Mesendoderm (in vitro differentiated cells): ENCODE data around the gene SPTBN1.

Experiments used
- DNase-seq: peaks from one replicate; pipeline ENCODE4 v3.0.0; 2013
- H2AK5ac ChIP-seq: 2 replicates; pipeline ENCODE4 v1.6.1; 2013; ENCODE audit warnings: low read length, inconsistent platforms
- H2BK120ac ChIP-seq: 2 replicates; pipeline ENCODE4 v1.6.1; 2013; ENCODE audit warnings: low read depth, mild to moderate bottlenecking, low read length, moderate library complexity, mixed read lengths
- H2BK15ac ChIP-seq: replicated peaks from 2 replicates; pipeline ENCODE4 v1.6.1; 2013; ENCODE audit warnings: low read depth, mild to moderate bottlenecking, moderate library complexity
- H2BK5ac ChIP-seq: 2 replicates; pipeline ENCODE4 v1.6.1; 2013; ENCODE audit warnings: low read length, inconsistent platforms
- H3K18ac ChIP-seq: 2 replicates; pipeline ENCODE4 v1.6.1; 2013; ENCODE audit warnings: mild to moderate bottlenecking, low read length, mixed read lengths
- H3K23ac ChIP-seq: one replicate; pipeline ENCODE4 v1.6.1; 2013; ENCODE audit warnings: low read length
- H3K27ac ChIP-seq: 2 replicates; pipeline ENCODE4 v1.5.1; 2013; ENCODE audit warnings: low read depth, mild to moderate bottlenecking, inconsistent platforms, low read length, moderate library complexity
- H3K27me3 ChIP-seq: 2 replicates; pipeline ENCODE4 v1.6.1; 2013; ENCODE audit warnings: low read length, control low read depth, mild to moderate bottlenecking, inconsistent platforms; ENCODE audit not compliant: insufficient read depth, poor library complexity
- H3K36me3 ChIP-seq: 2 replicates; pipeline ENCODE4 v1.6.1; 2013; ENCODE audit warnings: low read length, inconsistent platforms; ENCODE audit not compliant: control insufficient read depth, insufficient read depth
- H3K4ac ChIP-seq: one replicate; pipeline ENCODE4 v1.6.1; 2013; ENCODE audit warnings: low read depth, mild to moderate bottlenecking, low read length, moderate library complexity
- H3K4me1 ChIP-seq: 2 replicates; pipeline ENCODE4 v1.6.1; 2013; ENCODE audit warnings: low read depth, low read length, inconsistent platforms; ENCODE audit not compliant: control insufficient read depth
- H3K4me2 ChIP-seq: 2 replicates; pipeline ENCODE4 v1.6.1; 2013; ENCODE audit warnings: low read length
- H3K4me3 ChIP-seq: 2 replicates; pipeline ENCODE4 v1.5.1; 2013; ENCODE audit warnings: mild to moderate bottlenecking, low read length
- H3K56ac ChIP-seq: one replicate; pipeline ENCODE4 v1.6.1; 2013; ENCODE audit warnings: low read length
- H3K79me1 ChIP-seq: 2 replicates; pipeline ENCODE4 v1.6.1; 2013; ENCODE audit warnings: low read length, inconsistent platforms
- H3K79me2 ChIP-seq: 2 replicates; pipeline ENCODE4 v1.6.1; 2013; ENCODE audit warnings: mild to moderate bottlenecking, low read length; ENCODE audit not compliant: control insufficient read depth, insufficient read depth
- H3K9ac ChIP-seq: 2 replicates; pipeline ENCODE4 v1.6.1; 2013; ENCODE audit warnings: low read length, inconsistent platforms
- H4K5ac ChIP-seq: one replicate; pipeline ENCODE4 v1.6.1; 2013; ENCODE audit warnings: low read length
- H4K8ac ChIP-seq: one replicate; pipeline ENCODE4 v1.6.1; 2013; ENCODE audit warnings: low read depth, mild to moderate bottlenecking, control low read depth, low read length, moderate library complexity
- WGBS: extraction: QIAGEN DNeasy Blood & Tissue Kit; methylation state at CpG from one replicate; pipeline ENCODE4 v1.1.7; 2013; ENCODE audit warnings: low lambda C conversion rate, missing lambda C conversion rate; ENCODE audit not compliant: insufficient coverage; ENCODE audit errors: extremely low coverage; 5-methylcytosine and 5-hydroxymethylcytosine counted together

The SPTBN1 gene

DNA sequence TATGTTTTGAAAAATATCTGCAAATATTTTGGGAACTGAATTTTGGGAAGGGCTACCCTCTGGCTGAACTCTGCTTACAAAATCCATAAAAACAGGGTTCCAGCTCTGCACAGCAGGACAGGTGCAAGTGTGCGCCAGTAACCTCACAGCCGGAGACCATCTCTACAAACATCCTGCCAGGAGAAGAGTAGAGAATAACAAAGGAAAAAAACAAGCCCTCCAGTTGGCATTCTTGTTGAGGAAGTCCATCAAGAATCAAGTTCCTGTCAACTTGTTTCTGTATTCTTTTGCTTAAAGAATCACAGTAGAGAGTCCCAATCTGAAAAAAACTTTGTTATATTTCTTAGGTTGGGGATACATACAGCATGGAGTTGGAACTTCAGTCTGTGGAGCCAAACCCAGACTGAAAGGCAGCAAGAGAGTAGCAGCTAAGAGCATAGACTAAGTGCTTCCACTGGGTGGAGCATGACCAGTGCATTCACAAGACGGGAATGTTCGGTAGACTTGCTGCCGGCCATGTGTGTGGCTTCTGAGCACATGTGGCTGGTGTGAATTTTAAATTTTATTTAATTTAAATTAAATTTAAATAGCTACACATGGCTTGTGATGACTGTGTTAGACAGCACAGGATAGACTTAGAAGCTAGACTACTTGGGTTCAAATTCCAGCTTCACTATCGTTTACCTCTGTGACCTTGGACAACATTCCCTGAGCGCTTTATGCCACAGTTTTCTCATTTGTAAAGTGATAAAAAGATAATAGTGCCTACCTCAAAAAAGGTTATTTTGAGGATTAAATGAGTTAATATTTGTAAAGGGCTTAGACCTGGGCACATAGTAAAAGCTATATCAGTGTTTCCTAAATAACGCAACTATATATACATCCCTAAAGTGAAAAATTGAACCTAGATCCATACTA is 41.9 kb downstream of the SPTBN1 start:
- Histone ChIP-seq H2BK15ac (no peak overlapping the region), H3K18ac (no peak overlapping the region), H3K27ac (no peak overlapping the region), H3K79me1 (no peaks in the 10 kb centered on the region), H3K36me3 (no peaks in the 10 kb centered on the region), H2BK120ac (no peak overlapping the region), H3K56ac (no peak overlapping the region), H3K4me3 (no peak overlapping the region), H3K23ac (no peak overlapping the region), H2AK5ac (no peak overlapping the region), H4K5ac (no peak overlapping the region), H2BK5ac (no peak overlapping the region), H3K4me1 (no peaks in the 10 kb centered on the region), H3K79me2 (no peaks in the 10 kb centered on the region), H3K4me2 (no peak overlapping the region), H4K8ac (no peak overlapping the region), H3K9ac (no peak overlapping the region), H3K27me3 (no peaks in the 10 kb centered on the region), H3K4ac (no peak overlapping the region)
- no CpG with 5 or more reads among the region's 8 CpGs for WGBS
- DNase-seq: peak; percentile 75

DNA sequence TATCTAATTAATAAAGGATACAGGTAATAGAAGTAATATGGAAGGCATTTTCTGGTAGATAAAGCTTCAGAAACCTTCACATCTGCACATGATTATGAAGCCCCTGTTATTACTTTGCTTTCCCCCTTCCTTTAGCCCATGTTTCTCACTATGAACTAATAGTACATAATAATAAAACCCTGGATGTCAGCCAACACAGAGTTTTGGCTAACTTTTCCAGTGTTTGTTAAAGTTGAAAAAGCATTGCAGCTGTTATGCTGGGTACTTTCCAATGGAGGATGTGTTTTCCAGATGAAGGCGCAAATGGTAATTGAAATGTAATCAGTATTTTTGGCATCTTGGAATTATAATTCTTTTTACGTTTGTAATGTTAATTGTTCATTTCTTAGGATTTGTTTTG is 43.5 kb downstream of the SPTBN1 start:
- no peak overlapping the region for H2BK120ac ChIP-seq
- no peak overlapping the region for H4K5ac ChIP-seq
- no peak overlapping the region for H3K4ac ChIP-seq
- no peak overlapping the region for H3K4me2 ChIP-seq
- no peaks in the 10 kb centered on the region for H3K27me3 ChIP-seq
- H3K79me2 ChIP-seq: no peaks in the 10 kb centered on the region
- H3K18ac ChIP-seq: no peak overlapping the region
- H4K8ac ChIP-seq: no peak overlapping the region
- H3K36me3 ChIP-seq: no peaks in the 10 kb centered on the region
- H2BK15ac ChIP-seq: no peak overlapping the region
- H3K4me3 ChIP-seq: no peak overlapping the region
- no peaks in the 10 kb centered on the region for H3K79me1 ChIP-seq
- H2BK5ac ChIP-seq: no peak overlapping the region
- no peak for DNase-seq
- H2AK5ac ChIP-seq: no peak overlapping the region
- WGBS: no CpG with 5 or more reads among the region's 2 CpGs
- no peak overlapping the region for H3K23ac ChIP-seq
- H3K27ac ChIP-seq: no peak overlapping the region
- H3K4me1 ChIP-seq: no peaks in the 10 kb centered on the region
- H3K56ac ChIP-seq: no peak overlapping the region
- H3K9ac ChIP-seq: no peak overlapping the region

DNA sequence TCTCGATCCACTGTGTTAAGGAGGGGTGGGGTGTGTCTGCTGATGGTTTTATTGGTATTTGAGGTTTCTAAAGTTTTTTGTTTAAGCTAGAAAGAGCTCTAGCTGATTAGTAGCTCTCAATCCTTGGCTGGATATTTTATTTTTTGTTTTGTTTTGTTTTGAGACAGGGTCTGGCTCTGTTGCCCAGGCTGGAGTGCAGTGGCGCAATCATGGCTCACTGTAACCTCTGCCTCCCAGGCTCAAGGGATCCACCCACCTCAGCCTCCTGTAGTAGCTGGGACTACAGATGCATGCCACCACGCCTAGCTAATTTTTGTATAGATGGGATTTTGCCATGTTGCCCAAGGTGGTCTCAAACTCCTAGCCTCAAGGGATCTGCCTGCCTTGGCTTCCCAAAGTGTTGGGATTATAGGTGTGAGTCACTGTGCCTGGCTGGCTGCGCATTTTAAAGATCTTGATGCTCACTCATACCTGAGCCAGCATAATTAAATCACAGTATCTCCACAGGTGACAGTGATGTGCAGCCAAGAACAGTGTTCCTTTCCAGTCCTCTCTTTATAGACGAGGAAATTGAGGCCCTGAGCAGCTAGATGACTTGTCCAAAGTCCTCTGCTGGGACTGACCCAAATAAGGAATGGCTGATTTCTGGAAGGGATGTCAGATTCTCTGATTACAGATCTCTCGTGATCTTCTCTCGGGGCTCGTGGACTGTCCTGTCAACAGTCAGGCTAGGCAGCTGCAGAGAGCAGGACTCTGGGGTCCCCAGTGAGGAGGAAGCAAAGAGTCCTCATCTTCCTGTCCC is 44.5 kb downstream of the SPTBN1 start:
- no CpG with 5 or more reads among the region's 8 CpGs for WGBS

DNA sequence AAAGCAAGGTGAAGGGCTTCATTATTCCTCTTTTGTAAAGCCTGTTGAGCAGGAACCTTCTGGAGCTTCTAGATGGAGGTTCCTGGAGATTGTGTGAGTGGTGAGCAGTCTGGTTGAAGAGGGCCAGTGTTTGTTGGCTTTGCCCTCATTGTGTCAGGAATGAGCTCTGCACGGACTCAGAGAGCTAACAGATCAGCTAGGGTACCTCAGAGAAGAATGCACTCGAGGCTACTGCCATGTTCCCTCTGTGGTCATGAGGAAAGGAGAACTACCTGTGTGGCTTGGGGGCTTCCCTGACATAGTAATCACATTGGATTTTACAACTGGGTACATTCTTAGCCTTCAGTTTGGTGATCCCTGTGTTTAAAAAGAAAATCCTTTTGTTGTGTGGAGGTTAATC is 46.6 kb downstream of the SPTBN1 start:
- Histone ChIP-seq H3K36me3 (no peaks in the 10 kb centered on the region), H3K79me2 (no peaks in the 10 kb centered on the region), H3K4me1 (peaks cover 3% of the 10 kb centered on the region), H2BK15ac (no peak overlapping the region), H3K9ac (no peak overlapping the region), H3K23ac (no peak overlapping the region), H3K27ac (no peak overlapping the region), H3K18ac (no peak overlapping the region), H2BK5ac (no peak overlapping the region), H3K56ac (no peak overlapping the region), H4K5ac (no peak overlapping the region), H2AK5ac (no peak overlapping the region), H3K27me3 (no peaks in the 10 kb centered on the region), H4K8ac (no peak overlapping the region), H3K4ac (no peak overlapping the region), H3K4me2 (no peak overlapping the region), H3K4me3 (no peak overlapping the region), H2BK120ac (no peak overlapping the region), H3K79me1 (peaks cover 5% of the 10 kb centered on the region)
- DNase-seq: no peak
- no CpG with 5 or more reads among the region's 2 CpGs for WGBS

More for the DNA sequence above, 44.5 kb downstream of the SPTBN1 start:
- H3K36me3 ChIP-seq: no peaks in the 10 kb centered on the region
- no peak overlapping the region for H4K5ac ChIP-seq
- H2BK15ac ChIP-seq: no peak overlapping the region
- no peak overlapping the region for H3K4ac ChIP-seq
- H3K56ac ChIP-seq: no peak overlapping the region
- H2BK120ac ChIP-seq: no peak overlapping the region
- no peaks in the 10 kb centered on the region for H3K27me3 ChIP-seq
- no peak overlapping the region for H3K9ac ChIP-seq
- H3K4me1 ChIP-seq: peaks cover 3% of the 10 kb centered on the region
- peaks cover 5% of the 10 kb centered on the region for H3K79me1 ChIP-seq
- H3K18ac ChIP-seq: no peak overlapping the region
- H2BK5ac ChIP-seq: no peak overlapping the region
- no peak overlapping the region for H3K27ac ChIP-seq
- no peak overlapping the region for H3K4me2 ChIP-seq
- no peak overlapping the region for H2AK5ac ChIP-seq
- no peak overlapping the region for H4K8ac ChIP-seq
- H3K23ac ChIP-seq: no peak overlapping the region
- no peaks in the 10 kb centered on the region for H3K79me2 ChIP-seq
- no peak overlapping the region for H3K4me3 ChIP-seq
- no peak for DNase-seq

DNA sequence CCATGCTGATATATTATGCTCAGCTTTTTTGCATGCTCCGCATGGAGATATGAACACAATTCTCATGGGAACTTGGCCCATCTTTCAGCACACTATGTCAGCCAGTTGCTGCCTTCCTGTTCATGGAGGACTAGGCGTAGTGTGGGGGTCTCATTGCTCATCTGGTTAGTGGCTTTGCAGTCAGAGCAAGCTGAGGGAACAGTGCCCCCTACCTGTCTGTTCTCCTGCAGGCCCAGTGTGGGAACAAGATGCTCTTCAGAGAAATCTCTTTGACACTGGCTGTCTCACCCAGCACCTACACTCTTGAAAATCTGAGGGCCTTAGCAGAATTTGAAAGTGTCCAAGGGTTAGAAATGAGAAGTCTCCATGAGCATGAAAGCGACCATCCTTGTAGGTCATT is 47.1 kb downstream of the SPTBN1 start:
- H3K4ac ChIP-seq: no peak overlapping the region
- H3K79me1 ChIP-seq: peaks cover 5% of the 10 kb centered on the region
- H4K5ac ChIP-seq: no peak overlapping the region
- DNase-seq: peak; percentile 82
- no peak overlapping the region for H3K18ac ChIP-seq
- no peak overlapping the region for H3K4me2 ChIP-seq
- H3K4me1 ChIP-seq: peaks cover 3% of the 10 kb centered on the region
- H3K27ac ChIP-seq: no peak overlapping the region
- H2BK15ac ChIP-seq: no peak overlapping the region
- H3K9ac ChIP-seq: no peak overlapping the region
- no peak overlapping the region for H3K4me3 ChIP-seq
- no peaks in the 10 kb centered on the region for H3K27me3 ChIP-seq
- WGBS: no CpG with 5 or more reads among the region's 3 CpGs
- H2BK5ac ChIP-seq: no peak overlapping the region
- H2BK120ac ChIP-seq: no peak overlapping the region
- H3K23ac ChIP-seq: no peak overlapping the region
- no peak overlapping the region for H4K8ac ChIP-seq
- no peaks in the 10 kb centered on the region for H3K79me2 ChIP-seq
- no peak overlapping the region for H3K56ac ChIP-seq
- no peaks in the 10 kb centered on the region for H3K36me3 ChIP-seq
- no peak overlapping the region for H2AK5ac ChIP-seq
